NCI-H2227 (cell line): ENCODE results near the gene RASGRP2.
"Not testable (repeated sequence)": the region's sequence is repeated elsewhere in the genome, so short reads cannot be mapped to it uniquely, and the experiment has no call there.

Source experiments
- DNase-seq: peaks from one replicate; lab custom pipeline; 2025; ENCODE audit not compliant: unreplicated experiment; lab: John Stamatoyannopoulos, UW

The RASGRP2 gene

GRCh38 chr11:64720640-64721358 lies 23.1 kb downstream of the RASGRP2 start:
- no peak for DNase-seq

- DNase-seq: no peak
Measured at GRCh38 chr11:64720167-64720566, 23.8 kb downstream of the RASGRP2 start.

- no peak for DNase-seq
Measured at GRCh38 chr11:64719406-64719805, 24.5 kb downstream of the RASGRP2 start.

GRCh38 chr11:64718780-64719124 lies 25.2 kb downstream of the RASGRP2 start:
- no peak for DNase-seq

GRCh38 chr11:64718084-64718779 lies 25.7 kb downstream of the RASGRP2 start:
- no peak for DNase-seq

GRCh38 chr11:64717268-64717578 lies 26.7 kb downstream of the RASGRP2 start:
- DNase-seq: no peak

GRCh38 chr11:64716473-64717267 lies 27.3 kb downstream of the RASGRP2 start:
- DNase-seq: no peak

- DNase-seq: no peak
Measured at GRCh38 chr11:64715756-64716472, 28.0 kb downstream of the RASGRP2 start.

- no peak for DNase-seq
Measured at GRCh38 chr11:64715110-64715509, 28.8 kb downstream of the RASGRP2 start.

- no peak for DNase-seq
Measured at GRCh38 chr11:64714666-64715065, 29.3 kb downstream of the RASGRP2 start.

- DNase-seq: no peak
Measured at GRCh38 chr11:64713781-64714363, 30.1 kb downstream of the RASGRP2 start.

GRCh38 chr11:64713016-64713707 lies 30.8 kb downstream of the RASGRP2 start:
- no peak for DNase-seq

GRCh38 chr11:64712430-64713015 lies 31.4 kb downstream of the RASGRP2 start:
- no peak for DNase-seq

- DNase-seq: no peak
Measured at GRCh38 chr11:64711956-64712362, 32.0 kb downstream of the RASGRP2 start.

GRCh38 chr11:64711138-64711955 lies 32.6 kb downstream of the RASGRP2 start:
- DNase-seq: no peak

GRCh38 chr11:64710418-64711137 lies 33.4 kb downstream of the RASGRP2 start:
- DNase-seq: no peak

- DNase-seq: no peak
Measured at GRCh38 chr11:64705501-64705900, 38.4 kb downstream of the RASGRP2 start.

GRCh38 chr11:64703048-64703447 lies 40.9 kb downstream of the RASGRP2 start:
- no peak for DNase-seq

GRCh38 chr11:64701956-64702355 lies 42.0 kb downstream of the RASGRP2 start:
- not testable (repeated sequence) for DNase-seq
